CD14-positive monocyte (primary cell): Measurements from ENCODE around the gene BUD23. TPM values are rescaled to one million over a fixed set of nuclear protein-coding genes. Genes with fewer than 3 reads are reported as not detected.
A peak's percentile ranks its signal among the peaks of the same experiment; 100 is the strongest.
"Not testable (repeated sequence)": the region's sequence is repeated elsewhere in the genome, so short reads cannot be mapped to it uniquely, and the experiment has no call there.

ENCODE experiments used
- DNase-seq, 3 donors: peaks; one replicate each; pipeline ENCODE4 v3.0.0-alpha.2; 2011 to 2022
- H2AFZ ChIP-seq: 2 replicates; pipeline ENCODE4 v1.6.0; 2012; ENCODE audit warnings: mild to moderate bottlenecking, low read depth, low read length, inconsistent platforms; ENCODE audit not compliant: insufficient read depth, poor library complexity, severe bottlenecking
- H3K27ac ChIP-seq, 2 donors: 1 replicate in 1 of 2; 2 replicates in 1 of 2; pipeline ENCODE4 v1.5.1; 2012 to 2013; ENCODE audit warnings: low read length in 2 of 2, control low read depth in 1 of 2, inconsistent platforms in 1 of 2, low read depth in 1 of 2, mild to moderate bottlenecking in 1 of 2
- H3K27me3 ChIP-seq, 2 donors: one replicate each; pipeline versions ENCODE4 v1.6.0 to v1.6.1; 2011 to 2013; ENCODE audit warnings: low read length in 2 of 2; ENCODE audit not compliant: control insufficient read depth in 2 of 2, insufficient read depth in 2 of 2
- H3K36me3 ChIP-seq, 2 donors: replicated peaks in 1 of 2; 1 replicate in 1 of 2; 2 replicates in 1 of 2; pipeline versions ENCODE4 v1.5.1 to v1.6.1; 2012 to 2013; ENCODE audit warnings: low read length in 2 of 2, control low read depth in 1 of 2, inconsistent platforms in 1 of 2, mild to moderate bottlenecking in 1 of 2; ENCODE audit not compliant: insufficient read depth in 2 of 2, control insufficient read depth in 1 of 2
- H3K4me1 ChIP-seq, 2 donors: 1 replicate in 1 of 2; 2 replicates in 1 of 2; pipeline versions ENCODE4 v1.5.1 to v1.6.1; 2012 to 2013; ENCODE audit warnings: low read length in 2 of 2, control low read depth in 1 of 2, inconsistent platforms in 1 of 2, mild to moderate bottlenecking in 1 of 2, moderate library complexity in 1 of 2; ENCODE audit not compliant: insufficient read depth in 2 of 2, control insufficient read depth in 1 of 2
- H3K4me2 ChIP-seq: replicated peaks from 2 replicates; pipeline ENCODE3; 2012; ENCODE audit warnings: low read length, moderate library complexity, mild to moderate bottlenecking; ENCODE audit not compliant: poor library complexity, severe bottlenecking; ENCODE audit errors: extremely low read depth
- H3K4me3 ChIP-seq, 3 experiments: fragments of 200-600 bp in 1 of 3; sonication (generic) in 1 of 3; replicated peaks in 1 of 3; 1 replicate in 2 of 3; 2 replicates in 1 of 3; pipeline ENCODE4 v1.5.1; 2011 to 2013; ENCODE audit warnings: low read length in 3 of 3, mild to moderate bottlenecking in 3 of 3, control low read depth in 2 of 3, low read depth in 2 of 3, inconsistent platforms in 1 of 3, moderate library complexity in 1 of 3
- H3K79me2 ChIP-seq: 2 replicates; pipeline ENCODE4 v1.6.0; 2012; ENCODE audit warnings: mild to moderate bottlenecking, control low read depth, inconsistent platforms, low read length, moderate library complexity; ENCODE audit not compliant: insufficient read depth
- H3K9ac ChIP-seq: 2 replicates; pipeline ENCODE4 v1.6.0; 2017; ENCODE audit warnings: low read length, mild to moderate bottlenecking; ENCODE audit not compliant: insufficient read depth, poor library complexity, severe bottlenecking
- H3K9me3 ChIP-seq, 2 donors: replicated peaks in 1 of 2; 1 replicate in 1 of 2; 2 replicates in 1 of 2; pipeline versions ENCODE4 v1.5.1 to v1.6.1; 2012 to 2013; ENCODE audit warnings: low read length in 2 of 2, control low read depth in 1 of 2; ENCODE audit not compliant: control insufficient read depth in 1 of 2, insufficient read depth in 1 of 2
- H4K20me1 ChIP-seq: 2 replicates; pipeline ENCODE4 v1.6.0; 2012; ENCODE audit warnings: mild to moderate bottlenecking, low read length, control low read depth, moderate library complexity; ENCODE audit not compliant: insufficient read depth
- H3K27ac Mint-ChIP-seq, 7 donors: one replicate each; pipeline ENCODE4 v1.8.0; 2020; ENCODE audit warnings: mild to moderate bottlenecking in 7 of 7, mixed read lengths in 7 of 7, moderate library complexity in 6 of 7, inconsistent platforms in 2 of 7
- H3K27me3 Mint-ChIP-seq, 3 donors: one replicate each; pipeline ENCODE4 v1.8.0; 2021 to 2022; ENCODE audit warnings: low read depth in 3 of 3, mild to moderate bottlenecking in 3 of 3, mixed read lengths in 3 of 3, moderate library complexity in 3 of 3, inconsistent platforms in 1 of 3
- H3K36me3 Mint-ChIP-seq, 2 donors: one replicate each; pipeline ENCODE4 v1.8.0; 2020; ENCODE audit warnings: mixed read lengths in 2 of 2, inconsistent platforms in 1 of 2, mild to moderate bottlenecking in 1 of 2
- H3K4me1 Mint-ChIP-seq: one replicate; pipeline ENCODE4 v1.8.0; 2020; ENCODE audit warnings: mild to moderate bottlenecking, mixed read lengths
- H3K4me3 Mint-ChIP-seq, 2 donors: one replicate each; pipeline ENCODE4 v1.8.0; 2020; ENCODE audit warnings: mild to moderate bottlenecking in 2 of 2, mixed read lengths in 2 of 2, moderate library complexity in 1 of 2
- H3K9me3 Mint-ChIP-seq, 7 donors: one replicate each; pipeline ENCODE4 v1.8.0; 2020 to 2022; ENCODE audit warnings: mixed read lengths in 7 of 7, mild to moderate bottlenecking in 6 of 7, moderate library complexity in 6 of 7, inconsistent platforms in 2 of 7
- WGBS: methylation state at CpG from one replicate; pipeline ENCODE4 v1.1.5; 2013; ENCODE audit warnings: missing lambda C conversion rate; ENCODE audit not compliant: insufficient coverage; 5-methylcytosine and 5-hydroxymethylcytosine counted together
- intact Hi-C, 2 donors: fragments of 100-400 bp; cut with micrococcal nuclease; formaldehyde crosslinking; loops; one replicate each; pipeline versions ENCODE4 v1.15.0 to v1.15.1; 2023
- polyA plus RNA-seq, 3 donors: library from polyadenylated mRNA; depleted of rRNA in 1 of 3; unstranded in 2 of 3; stranded (reverse) in 1 of 3; fragments of 300-500 nt in 2 of 3; fragments of >200 nt in 1 of 3; fragmentation: Illumina TruSeq in 2 of 3; gene quantifications; 1 replicate in 2 of 3; 2 replicates in 1 of 3; pipeline ENCODE4 v1.2.3, GENCODE V29; 2012 to 2021
- TF ChIP-seq, protein P1 (sequence below): fragments of 200-600 bp; IDR thresholded peaks from one replicate; pipeline ENCODE4 v1.8.0; 2022; ENCODE audit warnings: antibody characterized with exemption, mild to moderate bottlenecking

BUD23 gene
- polyA plus RNA-seq, 3 donors, result 44.5 to 51.9 (median 51.1) TPM

DNA sequence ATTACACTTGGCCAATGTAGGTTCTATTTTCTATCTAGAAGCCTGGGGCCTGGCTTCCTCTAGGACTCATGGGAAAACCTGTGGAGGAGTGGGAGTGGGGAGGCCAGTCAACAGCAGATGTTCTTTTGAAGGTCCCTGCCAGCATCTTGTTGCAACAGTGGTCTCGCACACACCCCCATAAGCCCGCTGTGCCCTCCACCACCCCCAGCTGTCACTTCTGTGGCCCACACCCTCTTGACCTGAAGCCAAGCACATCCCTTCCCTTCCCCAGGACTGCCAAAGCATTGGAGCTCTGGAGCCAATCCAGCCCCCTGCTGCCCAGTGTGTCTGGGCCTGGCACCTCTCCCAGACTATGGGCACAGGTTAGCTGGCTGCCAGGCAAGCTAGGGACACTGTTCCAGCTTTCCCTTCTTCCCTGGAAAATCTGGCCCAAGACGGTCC, 38.0 kb downstream of the BUD23 start:
- H3K27me3 ChIP-seq, result peaks cover 22 to 79% of the 10 kb centered on the region in 2 donors
- WGBS, result 83% methylated on average over 3 of the region's 3 CpGs
- peaks cover 6 to 10% of the 10 kb centered on the region in 2 donors for H3K36me3 Mint-ChIP-seq
- H3K4me1 ChIP-seq, result peaks cover 28 to 35% of the 10 kb centered on the region in 2 donors
- H3K27ac ChIP-seq, result no peak overlapping the region
- intact Hi-C loops, result loop anchor here in 1 of 2 donors (5.0 kb wide), 1 partner anchor 54 kb away; the partner anchor contains the start of gene VPS37D
- H3K4me2 ChIP-seq, result no peak overlapping the region
- peaks cover 59 to 68% (median 63%) of the 10 kb centered on the region in 3 donors for H3K27me3 Mint-ChIP-seq
- peaks cover 0 to 20% (median 14%) of the 10 kb centered on the region in 7 donors for H3K9me3 Mint-ChIP-seq
- peaks cover 0 to 4% of the 10 kb centered on the region in 2 donors for H3K9me3 ChIP-seq
- H3K79me2 ChIP-seq, result no peaks in the 10 kb centered on the region
- H3K27ac Mint-ChIP-seq, result peak overlapping the region in 1 of 7 donors; percentile 85
- no peak overlapping the region for H3K4me3 ChIP-seq
- no peaks in the 10 kb centered on the region for H4K20me1 ChIP-seq
- H3K36me3 ChIP-seq, result no peaks in the 10 kb centered on the region
- peak overlapping the region in 1 of 2 donors; percentile 92 for H3K4me3 Mint-ChIP-seq
- H3K4me1 Mint-ChIP-seq, result peaks cover 29% of the 10 kb centered on the region
- TF ChIP-seq, protein P1, sequence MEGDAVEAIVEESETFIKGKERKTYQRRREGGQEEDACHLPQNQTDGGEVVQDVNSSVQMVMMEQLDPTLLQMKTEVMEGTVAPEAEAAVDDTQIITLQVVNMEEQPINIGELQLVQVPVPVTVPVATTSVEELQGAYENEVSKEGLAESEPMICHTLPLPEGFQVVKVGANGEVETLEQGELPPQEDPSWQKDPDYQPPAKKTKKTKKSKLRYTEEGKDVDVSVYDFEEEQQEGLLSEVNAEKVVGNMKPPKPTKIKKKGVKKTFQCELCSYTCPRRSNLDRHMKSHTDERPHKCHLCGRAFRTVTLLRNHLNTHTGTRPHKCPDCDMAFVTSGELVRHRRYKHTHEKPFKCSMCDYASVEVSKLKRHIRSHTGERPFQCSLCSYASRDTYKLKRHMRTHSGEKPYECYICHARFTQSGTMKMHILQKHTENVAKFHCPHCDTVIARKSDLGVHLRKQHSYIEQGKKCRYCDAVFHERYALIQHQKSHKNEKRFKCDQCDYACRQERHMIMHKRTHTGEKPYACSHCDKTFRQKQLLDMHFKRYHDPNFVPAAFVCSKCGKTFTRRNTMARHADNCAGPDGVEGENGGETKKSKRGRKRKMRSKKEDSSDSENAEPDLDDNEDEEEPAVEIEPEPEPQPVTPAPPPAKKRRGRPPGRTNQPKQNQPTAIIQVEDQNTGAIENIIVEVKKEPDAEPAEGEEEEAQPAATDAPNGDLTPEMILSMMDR, result no peak
- no peak for DNase-seq
- no peak overlapping the region for H3K9ac ChIP-seq
- no peak overlapping the region for H2AFZ ChIP-seq

DNA sequence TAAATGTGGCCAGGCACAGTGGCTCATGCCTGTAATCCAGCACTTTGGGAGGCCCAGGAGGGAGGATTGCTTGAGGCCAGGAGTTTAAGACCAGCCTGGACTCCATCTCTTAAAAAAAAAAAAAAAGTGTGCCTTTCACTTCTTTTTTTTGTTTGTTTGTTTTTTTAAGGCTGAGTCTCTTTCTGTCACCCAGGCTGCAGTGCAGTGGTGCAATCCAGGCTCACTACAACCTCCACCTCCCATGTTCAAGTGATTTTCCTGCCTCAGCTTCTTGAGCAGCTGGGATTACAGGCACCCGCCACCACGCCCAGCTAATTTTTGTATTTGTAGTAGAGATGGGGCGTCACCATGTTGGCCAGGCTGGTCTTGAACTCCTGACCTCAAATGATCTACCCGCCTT, 38.8 kb downstream of the BUD23 start:
- not testable (repeated sequence) for H3K4me3 ChIP-seq
- H3K27ac Mint-ChIP-seq, result peak overlapping the region in 1 of 7 donors; percentile 58

More for the DNA sequence above, 38.8 kb downstream of the BUD23 start:
- H3K9me3 ChIP-seq, H3K36me3 ChIP-seq, H3K4me2 ChIP-seq, H2AFZ ChIP-seq, H3K9ac ChIP-seq, H3K27ac ChIP-seq, H3K36me3 Mint-ChIP-seq, H4K20me1 ChIP-seq, DNase-seq, H3K79me2 ChIP-seq: not testable (repeated sequence)
- intact Hi-C loops, result loop anchor here in 1 of 2 donors (5.0 kb wide), 1 partner anchor 55 kb away; the partner anchor contains the start of gene VPS37D
- Histone ChIP-seq H3K27me3 (peaks cover 19 to 79% of the 10 kb centered on the region in 2 donors), H3K4me1 (peaks cover 21 to 28% of the 10 kb centered on the region in 2 donors)
- Mint-ChIP-seq H3K4me3 (peak overlapping the region in 1 of 2 donors; percentile 92), H3K4me1 (peaks cover 22% of the 10 kb centered on the region), H3K9me3 (peaks cover 0 to 19% (median 11%) of the 10 kb centered on the region in 7 donors), H3K27me3 (peaks cover 52 to 66% (median 61%) of the 10 kb centered on the region in 3 donors)
- 90% methylated on average over 2 of the region's 4 CpGs for WGBS
